ENCODE measurements around the gene PKN1. TPM values are rescaled to one million over a fixed set of nuclear protein-coding genes. Genes with fewer than 3 reads are reported as not detected.
A peak's percentile ranks its signal among the peaks of the same experiment; 100 is the strongest.

The PKN1 gene
- total and polyA plus RNA-seq, 2 donors (not counting 1 experiment from before 2014, with no cell fraction given) = 114 to 171 TPM

GRCh38 chr19:14476673-14477401 is 43.7 kb downstream of the PKN1 start:
- Histone ChIP-seq H3K4me2 (replicated peaks; ENCODE audit: low read depth, low read length, poor library complexity, severe bottlenecking) (no peak overlapping the region), H4K20me1 (ENCODE audit: control insufficient read depth, insufficient read depth, low read length, poor library complexity, severe bottlenecking) (peaks cover 3% of the 10 kb centered on the region), H3K4me1 (ENCODE audit: control insufficient read depth in 2 of 2, insufficient read depth in 2 of 2, low read length in 2 of 2) (peaks cover 30 to 32% of the 10 kb centered on the region in 2 donors), H3K9ac (ENCODE audit: low read length) (no peak overlapping the region), H3K79me2 (ENCODE audit: control insufficient read depth, insufficient read depth, low read length) (no peaks in the 10 kb centered on the region), H3K36me3 (replicated peaks in 1 of 2; ENCODE audit: control extremely low read depth in 1 of 2, control insufficient read depth in 1 of 2, extremely low read depth in 1 of 2, insufficient read depth in 2 of 2, low read length in 1 of 2) (no peaks in the 10 kb centered on the region), H3K27ac (ENCODE audit: low read length in 2 of 2) (no peak overlapping the region), H3K9me3 (ENCODE audit: control extremely low read depth in 1 of 3, control insufficient read depth in 2 of 3, insufficient read depth in 1 of 3, low read length in 2 of 3) (peaks cover 0 to 6% (median 0%) of the 10 kb centered on the region in 3 donors), H3K4me3 (ENCODE audit: control extremely low read depth in 1 of 5, extremely low read depth in 1 of 5, insufficient read depth in 1 of 5, low read depth in 2 of 5, low read length in 4 of 5) (no peak overlapping the region), H2AFZ (ENCODE audit: insufficient read depth, low read depth, low read length, poor library complexity, severe bottlenecking) (no peak overlapping the region), H3K27me3 (replicated peaks in 1 of 4; ENCODE audit: control extremely low read depth in 1 of 4, control insufficient read depth in 3 of 4, insufficient read depth in 4 of 4, low read length in 3 of 4) (peaks cover 0 to 28% (median 14%) of the 10 kb centered on the region in 4 experiments)
- peaks cover 27% of the 10 kb centered on the region for H3K4me1 Mint-ChIP-seq
- TF ChIP-seq EZH2 (IDR thresholded peaks at IDR 0.05; ENCODE audit: borderline replicate concordance, insufficient read depth, low read depth, low read length, poor library complexity, severe bottlenecking) (no peak), CTCF (IDR thresholded peaks at IDR 0.05) (no peak)
- DNase-seq = peak; percentile 25
- ATAC-seq (ENCODE audit: low read depth) = no peak
- 83% methylated on average over 26 of the region's 26 CpGs for WGBS (ENCODE audit: insufficient coverage)
- CTCF ChIA-PET = interaction anchor here (0.6 to 1.8 kb wide), 4 partner anchors 10 to 340 kb away, joined by 3 to 5 read pairs (median 4); partner anchors contain the start of gene ASF1B
- POLR2A ChIA-PET = no interaction called here
- peaks cover 28% of the 10 kb centered on the region for H3K27me3 Mint-ChIP-seq
- no peaks in the 10 kb centered on the region for H3K9me3 Mint-ChIP-seq (ENCODE audit: insufficient read depth)
- intact Hi-C loops (cut with micrococcal nuclease) = no loop called here
- no peak overlapping the region for H3K4me3 Mint-ChIP-seq
- H3K27ac Mint-ChIP-seq = no peak overlapping the region

Measured in B cell (primary cell).